ENCODE measurements around the gene ACACA. TPM values are rescaled to one million over a fixed set of nuclear protein-coding genes. Genes with fewer than 3 reads are reported as not detected.

ACACA gene
- polyA plus RNA-seq, 3 donors from 2014 or later: 3.3 to 7.0 (median 3.9) TPM

DNA sequence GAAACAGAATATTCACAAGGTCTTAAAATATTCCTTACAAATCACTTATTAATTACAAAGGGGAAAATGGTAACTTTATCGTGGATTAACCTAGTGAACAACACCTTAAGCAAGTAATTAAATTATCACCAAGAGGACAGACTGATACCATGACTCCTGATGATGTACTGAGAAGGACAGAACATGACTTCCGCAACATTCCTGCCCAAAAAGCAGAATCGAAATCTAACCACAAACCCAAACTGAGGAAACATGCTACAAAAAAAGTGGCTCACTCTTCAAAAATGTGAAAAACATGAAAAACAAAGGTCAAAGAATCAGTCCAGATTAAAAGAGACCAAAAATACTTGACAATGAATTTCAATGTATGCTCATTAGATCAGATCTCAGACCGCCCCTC lies 306.4 kb downstream of the ACACA start:
- Mint-ChIP-seq H3K9me3 (no peaks in the 10 kb centered on the region), H3K4me1 (peaks cover 0 to 1% of the 10 kb centered on the region in 2 donors), H3K36me3 (peaks cover 18 to 23% (median 22%) of the 10 kb centered on the region in 3 donors), H3K27me3 (ENCODE audit: low read depth in 3 of 3) (peaks cover 0 to 3% (median 2%) of the 10 kb centered on the region in 3 donors), H3K27ac (peak overlapping the region in 2 of 6 donors; percentile 31 to 55), H3K4me3 (no peak overlapping the region)
- no peak for DNase-seq

DNA sequence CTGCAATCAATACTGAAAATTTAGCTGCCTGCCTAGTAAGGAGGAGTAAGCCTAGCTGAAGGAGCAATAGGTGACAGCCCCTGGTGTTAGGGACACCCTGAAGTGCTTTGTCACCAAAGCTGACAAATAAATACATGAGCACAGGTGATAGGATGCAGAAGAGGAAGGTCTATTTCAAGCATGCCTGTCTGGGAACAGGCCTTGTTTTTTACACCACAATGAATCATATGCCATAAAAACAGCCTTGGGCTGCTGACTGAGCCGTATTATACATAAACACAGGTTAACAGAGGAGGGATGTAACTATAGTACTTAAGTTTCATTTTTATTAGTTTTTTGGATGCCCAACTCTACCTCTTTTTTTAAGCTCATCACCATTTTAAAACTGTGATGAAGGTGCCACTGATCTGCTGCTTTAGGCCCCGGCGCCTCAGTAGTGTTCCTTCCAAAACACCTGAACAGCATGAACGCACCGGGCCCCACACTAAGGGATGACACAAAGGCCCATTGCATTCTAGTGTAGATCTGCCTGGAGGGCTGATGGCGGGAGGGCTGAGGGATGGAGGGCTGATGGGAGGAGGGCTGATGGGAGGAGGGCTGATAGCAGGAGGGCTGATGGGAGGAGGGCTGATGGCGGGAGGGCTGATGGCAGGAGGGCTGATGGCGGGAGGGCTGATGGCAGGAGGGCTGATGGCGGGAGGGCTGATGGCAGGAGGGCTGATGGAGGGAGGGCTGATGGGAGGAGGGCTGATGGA lies 307.5 kb downstream of the ACACA start:
- peaks cover 18 to 27% (median 26%) of the 10 kb centered on the region in 3 donors for H3K36me3 Mint-ChIP-seq
- no peaks in the 10 kb centered on the region for H3K9me3 Mint-ChIP-seq
- peaks cover 5 to 13% of the 10 kb centered on the region in 2 donors for H3K4me1 Mint-ChIP-seq
- peaks cover 0 to 3% (median 2%) of the 10 kb centered on the region in 3 donors for H3K27me3 Mint-ChIP-seq (ENCODE audit: low read depth in 3 of 3)
- peak overlapping the region in 3 of 6 donors; percentile 5 to 76 (median 60) for H3K27ac Mint-ChIP-seq
- no peak for DNase-seq
- H3K4me3 Mint-ChIP-seq: no peak overlapping the region

DNA sequence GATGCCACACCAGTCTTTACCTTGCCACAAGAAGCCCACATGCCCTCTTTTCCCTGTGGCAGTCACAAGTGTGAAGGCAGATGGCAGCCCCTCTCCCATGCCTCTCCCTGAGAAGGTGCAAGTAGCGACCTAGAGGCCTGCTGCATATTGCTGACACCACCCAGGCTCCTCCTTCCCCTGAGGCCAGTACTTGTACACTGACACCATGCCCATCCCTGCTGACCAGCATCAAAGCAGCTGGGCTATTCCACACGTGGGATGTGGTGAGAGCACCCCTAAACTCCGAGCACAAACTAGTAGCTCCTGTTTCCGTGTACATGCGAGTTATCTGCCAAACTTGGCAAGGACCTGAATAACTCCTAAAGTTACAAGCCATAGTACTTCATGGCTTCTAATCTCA lies 308.5 kb downstream of the ACACA start:
- DNase-seq: no peak
- peaks cover 7 to 13% of the 10 kb centered on the region in 2 donors for H3K4me1 Mint-ChIP-seq
- H3K27me3 Mint-ChIP-seq (ENCODE audit: low read depth in 3 of 3): peaks cover 0 to 3% (median under 1%) of the 10 kb centered on the region in 3 donors
- no peaks in the 10 kb centered on the region for H3K9me3 Mint-ChIP-seq
- H3K27ac Mint-ChIP-seq: peak overlapping the region in 2 of 6 donors; percentile 13 to 32
- H3K4me3 Mint-ChIP-seq: no peak overlapping the region
- peaks cover 18 to 31% (median 26%) of the 10 kb centered on the region in 3 donors for H3K36me3 Mint-ChIP-seq

DNA sequence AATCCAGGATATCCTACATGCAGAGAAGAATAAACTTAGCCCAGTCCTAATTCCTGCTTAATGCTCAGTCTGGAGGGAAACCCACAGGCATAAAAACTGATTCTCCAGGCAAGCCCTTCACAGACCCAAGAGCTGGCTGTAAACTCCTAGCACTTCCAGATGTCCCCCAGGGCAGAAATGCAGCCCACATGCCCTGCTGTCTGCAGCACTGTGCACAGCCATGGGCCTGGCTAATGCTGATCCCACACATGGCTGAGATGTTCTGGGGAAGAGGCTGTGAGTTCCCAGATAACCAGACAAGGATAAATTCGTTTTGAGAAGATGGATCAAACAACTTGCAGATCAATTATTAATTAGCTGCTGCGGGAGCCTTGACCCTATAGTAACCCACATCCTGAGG lies 309.5 kb downstream of the ACACA start:
- peak overlapping the region in 1 of 6 donors; percentile 38 for H3K27ac Mint-ChIP-seq
- no peak for DNase-seq
- peaks cover 0 to 3% (median 0%) of the 10 kb centered on the region in 3 donors for H3K27me3 Mint-ChIP-seq (ENCODE audit: low read depth in 3 of 3)
- H3K4me3 Mint-ChIP-seq: no peak overlapping the region
- no peaks in the 10 kb centered on the region for H3K9me3 Mint-ChIP-seq
- peaks cover 18 to 33% (median 26%) of the 10 kb centered on the region in 3 donors for H3K36me3 Mint-ChIP-seq
- H3K4me1 Mint-ChIP-seq: peaks cover 7 to 15% of the 10 kb centered on the region in 2 donors

DNA sequence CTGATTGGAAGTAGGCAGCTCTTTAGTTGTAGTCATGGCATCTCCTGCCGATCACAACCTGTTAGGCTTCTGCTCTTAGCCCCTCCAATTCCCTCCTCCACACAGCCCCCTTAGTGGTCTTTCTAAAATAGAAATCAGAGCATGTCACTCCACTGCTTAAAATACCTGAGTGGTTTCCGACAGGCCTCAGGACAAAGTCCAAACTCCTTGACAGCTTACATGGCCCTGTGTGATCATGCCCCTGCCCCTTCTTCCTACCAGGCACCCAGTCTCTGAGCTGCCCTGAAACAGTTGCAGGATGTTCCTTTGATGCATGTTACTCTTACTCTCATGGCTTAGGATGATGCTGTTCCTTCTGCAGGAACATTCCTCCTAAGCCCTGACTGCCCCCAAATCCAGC lies 310.6 kb downstream of the ACACA start:
- Mint-ChIP-seq H3K27ac (peak overlapping the region in 3 of 6 donors; percentile 22 to 61 (median 46)), H3K4me3 (no peak overlapping the region), H3K9me3 (no peaks in the 10 kb centered on the region), H3K27me3 (ENCODE audit: low read depth in 3 of 3) (peaks cover 0 to 3% (median under 1%) of the 10 kb centered on the region in 3 donors), H3K36me3 (peaks cover 18 to 33% (median 22%) of the 10 kb centered on the region in 3 donors), H3K4me1 (peaks cover 12 to 25% of the 10 kb centered on the region in 2 donors)
- no peak for DNase-seq

DNA sequence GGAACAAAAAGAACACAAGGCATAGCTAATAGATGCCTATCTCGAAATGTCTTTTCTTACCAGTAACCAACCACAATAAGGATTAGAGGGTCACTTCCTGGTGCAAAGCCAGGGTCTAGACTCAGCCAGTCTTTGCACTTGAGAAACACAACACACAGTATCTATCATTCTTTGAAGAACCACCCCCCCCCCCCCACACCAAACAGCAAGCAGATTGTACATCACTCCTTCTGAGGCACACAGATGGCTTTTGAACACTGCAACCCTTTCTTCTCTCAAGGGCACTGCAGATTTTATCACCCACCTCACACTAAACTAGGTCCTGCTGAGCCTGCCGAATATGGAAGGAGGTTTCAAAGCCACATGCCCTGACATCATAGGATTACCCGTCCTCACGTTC lies 312.2 kb downstream of the ACACA start:
- H3K36me3 Mint-ChIP-seq: peaks cover 18 to 33% (median 22%) of the 10 kb centered on the region in 3 donors
- no peaks in the 10 kb centered on the region for H3K9me3 Mint-ChIP-seq
- peaks cover 29 to 42% of the 10 kb centered on the region in 2 donors for H3K4me1 Mint-ChIP-seq
- peaks cover 3 to 5% (median 3%) of the 10 kb centered on the region in 3 donors for H3K27me3 Mint-ChIP-seq (ENCODE audit: low read depth in 3 of 3)
- peak overlapping the region in 5 of 6 donors; percentile 18 to 91 (median 41) for H3K27ac Mint-ChIP-seq
- H3K4me3 Mint-ChIP-seq: no peak overlapping the region
- DNase-seq: no peak

DNA sequence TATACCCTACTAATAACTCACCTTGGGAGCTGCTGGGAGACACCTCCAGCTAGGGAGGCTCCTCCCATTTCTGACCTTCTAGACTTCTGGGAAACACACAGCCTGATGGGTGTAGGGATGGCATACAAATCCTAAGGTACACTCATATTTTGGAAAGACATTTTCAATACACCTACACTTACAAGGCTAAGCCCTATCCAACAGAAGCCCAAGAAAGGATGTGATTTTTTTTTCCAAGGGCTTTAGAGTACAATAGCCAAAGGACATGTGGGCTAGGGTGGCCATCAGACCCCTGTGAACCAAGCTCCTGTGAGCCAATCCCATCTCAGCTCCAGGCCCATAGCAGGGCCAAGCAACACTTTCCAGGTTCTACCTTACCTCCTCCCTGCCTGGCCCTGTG lies 313.9 kb downstream of the ACACA start:
- peaks cover 46 to 59% of the 10 kb centered on the region in 2 donors for H3K4me1 Mint-ChIP-seq
- no peaks in the 10 kb centered on the region for H3K9me3 Mint-ChIP-seq
- peak overlapping the region in 5 of 6 donors; percentile 47 to 98 (median 73) for H3K27ac Mint-ChIP-seq
- H3K36me3 Mint-ChIP-seq: peaks cover 10 to 30% (median 15%) of the 10 kb centered on the region in 3 donors
- H3K4me3 Mint-ChIP-seq: no peak overlapping the region
- peaks cover 3 to 7% (median 5%) of the 10 kb centered on the region in 3 donors for H3K27me3 Mint-ChIP-seq (ENCODE audit: low read depth in 3 of 3)
- DNase-seq: no peak

DNA sequence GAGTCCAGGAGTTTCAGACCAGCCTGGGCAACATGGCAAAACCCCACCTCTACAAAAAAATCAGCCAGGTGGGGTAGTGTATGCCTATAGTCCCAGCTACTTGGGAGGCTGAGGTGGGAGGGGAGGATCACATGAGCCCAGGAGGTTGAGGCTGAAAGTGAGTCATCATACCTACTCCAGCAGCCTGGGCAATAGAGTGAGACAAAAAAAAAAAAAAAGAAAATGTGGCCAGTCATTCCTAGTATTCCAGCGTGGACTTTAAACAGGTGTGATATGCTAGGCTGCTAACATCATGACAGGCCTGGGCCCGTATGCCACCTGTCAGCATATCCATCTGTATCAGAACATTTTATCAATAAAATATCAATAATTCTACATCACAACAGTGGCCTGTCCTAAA lies 314.6 kb downstream of the ACACA start:
- DNase-seq: no peak
- Mint-ChIP-seq H3K9me3 (no peaks in the 10 kb centered on the region), H3K27me3 (ENCODE audit: low read depth in 3 of 3) (peaks cover 3 to 7% (median 5%) of the 10 kb centered on the region in 3 donors), H3K4me1 (peaks cover 52 to 65% of the 10 kb centered on the region in 2 donors), H3K27ac (peak overlapping the region; percentile 60 to 99 (median 78)), H3K36me3 (peaks cover 8 to 24% (median 14%) of the 10 kb centered on the region in 3 donors), H3K4me3 (no peak overlapping the region)

DNA sequence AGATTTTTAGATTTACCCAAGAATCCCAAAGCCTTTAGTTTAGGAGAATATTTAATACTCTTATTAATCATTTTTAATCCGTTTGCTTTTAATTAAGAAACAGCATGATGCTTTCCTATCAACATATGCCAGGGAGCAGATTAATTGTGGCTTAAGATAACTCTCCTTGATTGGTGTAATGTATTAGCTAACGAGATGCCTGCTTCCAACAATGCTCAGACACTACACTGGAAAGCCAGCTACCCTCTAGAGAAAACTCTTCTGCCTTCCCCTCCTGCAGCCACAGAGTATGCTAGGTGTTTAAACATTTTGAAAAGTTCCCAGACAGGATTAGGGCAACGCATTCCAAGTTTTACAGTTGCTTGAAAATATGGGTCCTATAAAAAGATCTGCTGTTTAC lies 315.7 kb downstream of the ACACA start:
- Mint-ChIP-seq H3K27ac (peak overlapping the region; percentile 98 to 100 (median 98)), H3K27me3 (ENCODE audit: low read depth in 3 of 3) (peaks cover 0 to 7% (median 5%) of the 10 kb centered on the region in 3 donors), H3K4me3 (peak overlapping the region; percentile 17 to 88 (median 68)), H3K9me3 (no peaks in the 10 kb centered on the region), H3K4me1 (peaks cover 63 to 75% of the 10 kb centered on the region in 2 donors), H3K36me3 (peaks cover under 1 to 17% (median 8%) of the 10 kb centered on the region in 3 donors)
- no peak for DNase-seq

DNA sequence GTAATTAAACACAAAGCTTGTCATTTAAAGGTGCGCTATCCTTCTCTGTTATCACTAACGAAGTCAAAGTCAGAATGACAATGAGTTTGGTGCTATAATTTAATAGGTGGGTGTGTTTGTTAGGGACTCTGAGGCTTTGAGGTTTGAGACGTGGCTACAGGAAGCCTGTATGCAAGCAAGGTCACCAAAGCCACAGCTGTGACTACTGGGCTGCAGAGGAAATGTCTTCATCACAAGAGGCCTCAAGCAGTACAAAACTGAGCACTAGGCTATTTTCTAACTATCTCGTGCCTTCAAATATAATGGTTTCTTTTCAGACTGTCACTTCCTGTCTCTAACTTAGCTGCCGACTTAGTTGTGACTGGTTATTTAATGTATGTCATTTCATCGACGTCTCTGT lies 316.7 kb downstream of the ACACA start:
- H3K4me1 Mint-ChIP-seq: peaks cover 73 to 82% of the 10 kb centered on the region in 2 donors
- peaks cover 0 to 15% (median 1%) of the 10 kb centered on the region in 3 donors for H3K36me3 Mint-ChIP-seq
- H3K27me3 Mint-ChIP-seq (ENCODE audit: low read depth in 3 of 3): peaks cover 0 to 7% (median 5%) of the 10 kb centered on the region in 3 donors
- H3K27ac Mint-ChIP-seq: peak overlapping the region; percentile 98 to 100 (median 98)
- H3K9me3 Mint-ChIP-seq: no peaks in the 10 kb centered on the region
- peak overlapping the region; percentile 66 to 88 (median 77) for H3K4me3 Mint-ChIP-seq
- peak; percentile 83 to 92 (median 90) for DNase-seq

DNA sequence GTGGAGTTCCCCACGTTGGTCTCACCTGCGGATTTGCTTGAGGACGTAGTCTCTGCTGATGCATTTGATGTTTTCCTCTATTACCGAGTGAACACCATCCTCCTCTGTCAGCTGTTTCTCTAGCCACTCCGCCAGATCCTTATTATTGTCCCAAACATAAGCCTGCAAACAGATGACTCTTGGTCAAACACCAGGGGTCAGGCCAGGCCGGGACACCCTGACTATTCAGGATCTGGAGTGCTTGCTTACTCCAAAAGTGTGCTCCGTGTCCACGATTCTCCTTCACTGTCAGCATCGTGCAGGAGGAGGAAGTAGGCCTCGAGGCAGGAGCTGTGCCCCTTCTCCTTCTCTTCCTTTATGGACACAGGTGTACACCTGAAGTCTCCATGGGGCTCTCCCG lies 317.7 kb downstream of the ACACA start:
- H3K27ac Mint-ChIP-seq: peak overlapping the region; percentile 98 to 100 (median 98)
- no peak for DNase-seq
- H3K4me1 Mint-ChIP-seq: peaks cover 76 to 82% of the 10 kb centered on the region in 2 donors
- peak overlapping the region; percentile 66 to 88 (median 77) for H3K4me3 Mint-ChIP-seq
- H3K27me3 Mint-ChIP-seq (ENCODE audit: low read depth in 3 of 3): peaks cover 0 to 7% (median 5%) of the 10 kb centered on the region in 3 donors
- no peaks in the 10 kb centered on the region for H3K9me3 Mint-ChIP-seq
- H3K36me3 Mint-ChIP-seq: peaks cover 0 to 9% (median 0%) of the 10 kb centered on the region in 3 donors

DNA sequence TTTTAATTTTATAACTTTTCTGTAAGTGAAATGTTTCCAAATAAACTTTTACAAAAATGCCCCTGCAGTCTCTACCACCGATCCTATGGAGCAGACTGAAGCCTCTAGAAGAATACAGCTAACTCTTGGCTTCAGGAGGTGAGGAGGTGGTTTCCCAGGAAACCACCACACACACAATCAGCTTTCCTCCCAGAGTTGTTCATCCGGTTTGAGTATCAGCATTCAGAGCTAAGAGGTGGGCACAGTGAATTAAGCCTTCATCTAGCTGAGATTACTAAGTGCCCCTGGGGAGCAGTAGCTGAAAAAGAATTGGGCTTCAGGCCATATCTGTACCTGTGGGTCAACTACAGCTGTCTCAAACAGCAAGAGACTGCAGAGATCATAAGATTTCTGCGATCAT lies 318.2 kb downstream of the ACACA start:
- Mint-ChIP-seq H3K27ac (peak overlapping the region; percentile 93 to 100 (median 98)), H3K27me3 (ENCODE audit: low read depth in 3 of 3) (peaks cover under 1 to 7% (median 5%) of the 10 kb centered on the region in 3 donors), H3K9me3 (no peaks in the 10 kb centered on the region), H3K36me3 (peaks cover 0 to 8% (median 0%) of the 10 kb centered on the region in 3 donors), H3K4me1 (peaks cover 78 to 82% of the 10 kb centered on the region in 2 donors), H3K4me3 (peak overlapping the region; percentile 66 to 88 (median 77))
- DNase-seq: peak; percentile 38 to 51 (median 47)

DNA sequence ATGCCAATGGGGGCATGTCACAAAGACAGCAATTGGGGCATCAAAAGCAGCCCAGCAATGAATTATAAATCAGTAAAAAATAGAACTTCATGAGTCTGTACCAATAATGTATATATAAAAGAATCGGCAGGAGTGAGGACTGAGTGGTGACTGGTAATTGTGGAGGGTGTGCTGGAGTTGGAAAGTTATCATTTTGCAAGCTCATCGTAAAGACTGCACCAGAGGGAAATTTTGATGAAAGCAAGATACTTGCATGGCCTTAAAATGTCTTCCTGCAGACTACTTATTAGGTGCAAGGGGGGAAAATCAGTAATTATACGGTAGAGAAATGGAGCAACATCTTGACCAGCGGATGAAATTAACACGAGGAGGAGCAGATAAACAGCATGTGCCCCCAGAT lies 319.0 kb downstream of the ACACA start:
- H3K27ac Mint-ChIP-seq: peak overlapping the region; percentile 93 to 100 (median 98)
- H3K4me1 Mint-ChIP-seq: peaks cover 83 to 90% of the 10 kb centered on the region in 2 donors
- peak overlapping the region in 2 of 5 donors; percentile 12 to 39 for H3K4me3 Mint-ChIP-seq
- H3K36me3 Mint-ChIP-seq: peaks cover 0 to 5% (median 0%) of the 10 kb centered on the region in 3 donors
- DNase-seq: no peak
- H3K9me3 Mint-ChIP-seq: no peaks in the 10 kb centered on the region
- H3K27me3 Mint-ChIP-seq (ENCODE audit: low read depth in 3 of 3): peaks cover 3 to 7% (median 5%) of the 10 kb centered on the region in 3 donors

DNA sequence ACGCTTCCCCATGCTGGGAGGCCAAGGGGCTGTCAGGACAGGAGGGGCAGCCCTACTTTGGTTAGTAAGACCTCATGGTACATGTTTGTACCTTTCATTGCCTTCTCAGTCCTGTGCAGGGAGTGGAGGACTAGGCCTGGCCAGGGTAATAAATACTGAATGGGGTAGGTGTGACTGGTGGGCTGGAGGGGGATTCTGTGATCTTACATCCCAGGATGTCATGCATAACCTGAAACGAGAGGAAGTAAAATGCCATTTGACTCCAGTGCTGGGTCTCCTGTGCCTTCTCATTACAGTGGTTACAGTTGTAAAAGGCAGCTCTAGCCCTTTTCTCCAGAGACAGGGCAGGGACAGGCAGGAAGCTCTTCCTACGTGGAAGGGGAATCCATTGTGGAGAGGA lies 319.7 kb downstream of the ACACA start:
- peaks cover 0 to 5% (median 0%) of the 10 kb centered on the region in 3 donors for H3K36me3 Mint-ChIP-seq
- H3K27me3 Mint-ChIP-seq (ENCODE audit: low read depth in 3 of 3): peaks cover 3 to 7% (median 5%) of the 10 kb centered on the region in 3 donors
- no peak for DNase-seq
- H3K4me1 Mint-ChIP-seq: peaks cover 88 to 90% of the 10 kb centered on the region in 2 donors
- peak overlapping the region; percentile 9 to 98 (median 93) for H3K27ac Mint-ChIP-seq
- peak overlapping the region in 1 of 5 donors; percentile 19 for H3K4me3 Mint-ChIP-seq
- H3K9me3 Mint-ChIP-seq: no peaks in the 10 kb centered on the region
